HG02981 (cell line): ENCODE measurements around the gene GGT1.
"Not testable (repeated sequence)": the region's sequence is repeated elsewhere in the genome, so short reads cannot be mapped to it uniquely, and the experiment has no call there.

Source experiments
- ATAC-seq: cut with Tn5 transposase; IDR thresholded peaks from one replicate; pipeline ENCODE4 v1.9.1; 2021; ENCODE audit warnings: mild to moderate bottlenecking, moderate library complexity; ENCODE audit not compliant: unreplicated experiment

GGT1 gene

GRCh38 chr22:24633231-24634023 is 30.4 kb downstream of the GGT1 start:
- not testable (repeated sequence) for ATAC-seq

GRCh38 chr22:24634776-24635389 is 31.9 kb downstream of the GGT1 start:
- not testable (repeated sequence) for ATAC-seq

DNA sequence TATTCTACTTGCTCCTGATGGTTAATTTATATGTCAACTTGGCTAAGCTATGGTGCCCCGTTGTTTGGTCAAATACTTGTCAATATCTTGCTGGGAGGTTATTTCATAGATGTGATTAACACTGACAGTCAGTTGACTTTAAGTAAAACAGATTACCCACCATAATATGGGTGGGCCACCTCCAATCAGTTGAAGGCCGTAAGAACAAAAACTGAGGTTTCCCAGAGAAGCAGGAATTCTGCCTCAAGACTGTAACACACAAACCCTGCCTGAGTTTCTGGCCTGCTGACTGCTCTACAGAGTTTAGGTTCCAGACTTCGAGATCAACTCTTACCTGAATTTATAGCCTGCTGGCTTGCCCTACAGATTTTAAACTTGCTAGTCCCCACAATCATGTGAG is 33.5 kb downstream of the GGT1 start:
- ATAC-seq, result not testable (repeated sequence)

GRCh38 chr22:24642307-24642706 is 39.3 kb downstream of the GGT1 start:
- not testable (repeated sequence) for ATAC-seq

- ATAC-seq, result not testable (repeated sequence)
Measured at GRCh38 chr22:24644409-24644808, 41.4 kb downstream of the GGT1 start.

DNA sequence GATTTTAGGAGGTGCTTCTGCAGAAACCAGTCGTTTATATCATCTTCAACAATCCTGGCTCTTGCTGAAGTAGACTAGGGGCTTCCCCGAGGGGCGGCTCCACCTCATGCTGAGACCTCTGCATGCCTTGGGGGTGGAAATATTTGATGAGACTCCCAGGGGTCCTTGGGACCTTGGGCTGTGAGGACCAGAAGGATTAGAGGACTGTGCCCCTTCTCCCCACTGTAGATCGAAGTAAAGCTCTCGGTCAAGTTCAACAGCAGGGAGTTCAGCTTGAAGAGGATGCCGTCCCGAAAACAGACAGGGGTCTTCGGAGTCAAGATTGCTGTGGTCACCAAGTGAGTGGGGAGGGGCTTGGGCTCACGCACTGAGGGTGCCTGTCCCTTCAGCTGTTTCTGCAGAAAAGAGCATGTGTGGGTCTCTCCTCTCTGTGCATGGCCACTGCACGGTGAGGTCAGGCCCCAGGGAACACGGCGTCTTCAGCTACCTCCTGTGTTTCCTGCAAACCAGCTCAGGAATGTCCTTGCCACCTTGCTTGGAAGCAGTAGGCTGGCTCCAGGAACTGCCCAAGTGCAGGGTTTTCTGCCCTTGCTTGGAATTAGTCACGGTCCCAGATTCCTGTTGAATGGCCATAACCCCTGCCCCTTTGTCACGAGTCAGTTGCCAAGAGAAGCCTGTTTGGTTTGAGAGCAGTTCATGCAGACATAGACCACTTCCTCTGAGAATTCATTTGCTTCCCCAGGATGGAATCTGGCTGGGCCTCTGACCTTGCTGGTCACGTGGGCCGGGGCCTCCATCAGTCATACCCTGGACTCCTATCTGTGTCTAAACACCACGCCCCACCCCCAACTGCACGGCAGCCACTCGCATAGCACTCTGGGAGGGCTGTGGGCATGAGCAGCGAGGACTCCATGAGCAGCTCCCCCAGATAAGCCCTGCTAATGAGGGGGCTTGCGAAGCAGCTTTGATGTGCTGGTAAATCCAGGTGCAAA is 42.7 kb downstream of the GGT1 start:
- ATAC-seq, result not testable (repeated sequence)

GRCh38 chr22:24646756-24647155 is 43.8 kb downstream of the GGT1 start:
- not testable (repeated sequence) for ATAC-seq

- ATAC-seq, result not testable (repeated sequence)
Measured at GRCh38 chr22:24649371-24649770, 46.4 kb downstream of the GGT1 start.

GRCh38 chr22:24650884-24651283 is 47.9 kb downstream of the GGT1 start:
- not testable (repeated sequence) for ATAC-seq

GRCh38 chr22:24665395-24665794 is 62.4 kb downstream of the GGT1 start:
- not testable (repeated sequence) for ATAC-seq

DNA sequence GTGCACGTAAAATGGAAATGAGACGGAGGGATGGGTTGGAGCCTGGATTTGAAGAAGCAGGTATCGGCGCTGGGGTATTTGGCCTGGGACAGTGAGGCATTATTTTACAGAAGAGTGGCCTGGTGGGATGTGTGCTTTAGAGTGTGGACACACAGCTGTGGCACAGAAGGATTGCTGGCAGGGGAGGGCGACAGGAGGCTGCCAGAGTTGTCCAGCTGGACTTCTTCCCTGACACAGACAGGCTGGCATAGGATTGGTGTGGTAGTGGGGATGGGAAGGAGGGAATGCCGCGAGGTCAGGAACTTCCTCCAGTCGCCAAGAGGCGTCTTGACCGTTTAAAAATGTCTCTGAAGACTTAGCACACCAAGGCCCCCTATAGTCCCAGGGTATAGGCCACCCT is 64.9 kb downstream of the GGT1 start:
- ATAC-seq, result not testable (repeated sequence)

DNA sequence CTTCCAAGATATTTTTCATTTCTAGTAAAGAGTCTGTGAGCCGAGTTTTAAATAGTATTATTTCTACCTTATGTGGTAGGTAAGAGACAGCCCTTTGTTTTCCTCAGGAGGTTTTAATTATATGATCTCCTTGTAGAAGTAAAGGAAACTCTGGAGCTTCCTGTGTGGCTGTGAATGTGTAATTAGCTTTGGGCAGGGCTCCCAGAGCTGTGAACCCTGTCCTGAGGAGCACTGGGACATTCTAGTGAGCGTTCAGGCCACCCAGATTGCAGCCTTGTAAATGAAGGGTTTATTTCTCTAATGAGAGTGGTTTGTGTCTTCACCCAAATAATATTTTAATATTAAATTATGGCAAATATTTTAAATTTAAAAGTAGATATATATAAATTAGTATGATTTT is 69.5 kb downstream of the GGT1 start:
- not testable (repeated sequence) for ATAC-seq
